CD4-positive, alpha-beta T cell treated with Interleukin-2 at 100 ng/mL for 4 hours (primary cell): Measurements from ENCODE around the gene COLQ.
"Not testable (repeated sequence)": the region's sequence is repeated elsewhere in the genome, so short reads cannot be mapped to it uniquely, and the experiment has no call there.

Source experiments
- DNase-seq: peaks from one replicate; pipeline ENCODE4 v3.0.0-alpha.2; 2020; ENCODE audit warnings: low spot score

Gene COLQ

DNA sequence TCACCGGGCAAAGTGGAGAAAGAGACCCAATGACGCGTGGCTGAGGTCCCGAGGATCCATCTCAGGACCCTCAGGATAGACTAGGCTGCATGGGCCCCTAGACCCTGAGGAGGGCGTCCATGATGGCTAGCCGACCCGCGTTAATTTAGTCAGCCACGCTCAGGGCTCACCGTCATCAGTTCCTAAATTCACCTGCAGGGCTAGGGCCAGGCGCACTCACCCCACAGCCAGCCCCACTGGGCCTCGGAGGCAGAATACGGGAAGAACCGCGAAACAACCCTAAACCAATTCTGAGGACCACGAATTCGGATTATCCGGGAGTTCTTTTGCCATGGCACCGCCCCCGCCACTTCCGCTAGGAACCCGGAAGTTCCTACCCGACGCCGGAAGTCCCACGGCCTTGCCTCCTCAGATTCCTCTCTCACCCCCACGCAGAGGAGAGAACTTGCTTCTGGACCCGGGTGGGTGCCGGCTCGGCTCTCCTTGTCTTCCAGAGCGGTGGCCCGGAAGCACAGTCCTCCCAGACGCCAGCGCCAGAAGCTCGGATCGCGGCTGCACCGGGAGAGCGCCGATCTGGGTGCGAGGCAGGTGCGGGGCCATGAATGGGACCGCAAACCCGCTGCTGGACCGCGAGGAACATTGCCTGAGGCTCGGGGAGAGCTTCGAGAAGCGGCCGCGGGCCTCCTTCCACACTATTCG lies 94.2 kb downstream of the COLQ start, which contains the start of the genes EAF1 and METTL6:
Gene EAF1, plus strand, starts transcription at position 417 of the 699 bp plus-strand sequence. Its CDS starts 182 bp downstream, at position 599.
Gene METTL6, minus strand, starts transcription at position 363 of the 699 bp plus-strand sequence. CDS start 1,033 bp downstream, outside the sequence.
- peak; percentile 84 for DNase-seq

DNA sequence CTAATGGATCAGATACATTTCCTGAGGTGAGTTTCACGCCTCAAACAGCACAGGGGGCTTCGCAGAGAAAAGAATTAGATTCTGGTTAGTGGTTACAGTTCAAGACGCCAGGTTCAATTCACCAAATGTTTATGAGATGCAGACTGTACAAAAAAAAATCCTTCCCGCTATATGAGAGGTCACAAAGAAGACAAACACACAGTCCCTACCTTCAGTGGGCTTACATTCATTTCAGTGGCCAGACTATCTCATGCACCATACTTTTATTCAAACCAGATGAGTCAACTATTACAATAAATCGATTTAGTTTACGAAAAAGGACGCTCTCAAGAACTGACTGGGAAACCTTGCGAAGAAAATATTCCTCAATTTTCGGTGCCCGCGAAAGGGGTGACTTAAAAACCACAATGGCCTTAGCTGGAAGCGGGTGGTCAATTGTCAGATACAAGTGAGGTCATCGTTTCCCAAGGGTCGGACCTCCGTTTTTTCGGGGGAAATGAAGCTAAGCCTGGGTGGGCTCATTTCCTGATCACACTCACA lies 94.9 kb downstream of the COLQ start:
- DNase-seq, result no peak

DNA sequence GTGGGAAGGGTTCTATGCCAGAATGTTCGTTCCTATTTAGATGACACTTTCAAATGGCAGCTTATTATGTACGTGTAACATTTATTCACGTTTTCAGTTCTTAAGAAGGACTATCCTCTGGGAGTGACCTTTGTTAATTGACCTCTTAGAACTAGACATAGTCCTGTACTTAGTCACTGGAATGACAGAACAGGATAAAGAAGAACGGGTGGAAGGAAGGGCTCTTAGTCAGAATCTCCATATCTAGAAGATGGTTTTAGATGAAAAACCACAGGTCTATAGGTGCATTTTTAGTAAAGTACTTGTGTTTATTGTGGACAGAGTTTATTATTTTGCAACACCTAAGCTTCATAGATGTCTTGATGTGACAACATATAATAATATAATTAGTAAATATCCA lies 100.6 kb downstream of the COLQ start:
- DNase-seq, result no peak

DNA sequence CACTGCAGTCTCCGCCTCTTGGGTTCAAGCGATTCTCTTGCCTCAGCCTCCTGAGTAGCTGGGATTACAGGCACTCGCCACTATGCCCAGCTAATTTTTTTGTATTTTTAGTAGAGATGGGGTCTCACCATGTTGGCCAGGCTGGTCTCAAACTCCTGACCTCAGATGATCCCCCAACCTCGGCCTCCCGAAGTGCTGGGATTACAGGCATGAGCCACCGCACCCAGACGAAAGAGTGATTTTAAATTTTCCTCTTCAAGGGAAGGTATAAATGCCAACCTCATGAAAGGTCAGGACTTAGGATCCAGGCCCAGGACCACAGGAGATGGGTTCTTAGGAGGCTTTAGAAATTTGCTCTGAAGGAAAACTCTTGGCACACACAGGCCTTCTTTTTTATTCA lies 110.5 kb downstream of the COLQ start:
- not testable (repeated sequence) for DNase-seq

DNA sequence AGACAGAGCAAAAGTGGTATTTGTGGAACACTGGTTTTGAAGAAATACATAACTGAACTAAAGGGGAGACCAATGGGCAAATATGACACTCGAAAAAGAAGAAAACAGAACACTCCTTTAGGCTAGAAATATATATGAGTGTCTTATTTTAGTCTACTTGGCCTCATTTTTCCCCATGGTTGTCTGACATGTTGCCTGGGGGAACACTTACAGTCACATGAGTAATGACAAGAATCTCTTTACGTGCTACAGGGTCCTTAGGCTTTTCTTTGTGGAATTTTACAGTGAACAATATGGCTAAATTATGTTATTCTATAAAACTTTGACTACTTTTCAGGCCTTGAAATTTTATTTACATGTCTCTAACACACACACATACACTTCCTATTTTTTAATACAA lies 111.7 kb downstream of the COLQ start:
- DNase-seq, result no peak

DNA sequence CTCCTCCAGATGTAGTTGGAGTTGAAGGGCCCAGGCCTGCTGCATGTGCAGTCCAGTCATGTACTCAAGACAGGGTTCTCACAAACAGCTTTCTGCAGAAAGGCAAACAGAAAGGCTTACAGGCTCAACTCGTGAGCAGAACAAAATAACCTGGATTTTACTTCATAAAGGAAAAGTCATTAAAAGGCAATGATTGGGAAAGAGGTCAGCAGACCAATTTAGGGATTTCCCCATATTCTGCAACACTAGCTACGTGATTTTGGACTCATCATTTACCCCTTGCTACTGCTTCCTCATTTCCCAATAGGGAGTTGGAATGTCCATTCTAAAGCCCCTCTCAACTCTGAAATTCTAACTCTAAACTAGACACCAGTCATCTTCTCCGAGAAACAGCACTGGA lies 112.3 kb downstream of the COLQ start:
- no peak for DNase-seq

DNA sequence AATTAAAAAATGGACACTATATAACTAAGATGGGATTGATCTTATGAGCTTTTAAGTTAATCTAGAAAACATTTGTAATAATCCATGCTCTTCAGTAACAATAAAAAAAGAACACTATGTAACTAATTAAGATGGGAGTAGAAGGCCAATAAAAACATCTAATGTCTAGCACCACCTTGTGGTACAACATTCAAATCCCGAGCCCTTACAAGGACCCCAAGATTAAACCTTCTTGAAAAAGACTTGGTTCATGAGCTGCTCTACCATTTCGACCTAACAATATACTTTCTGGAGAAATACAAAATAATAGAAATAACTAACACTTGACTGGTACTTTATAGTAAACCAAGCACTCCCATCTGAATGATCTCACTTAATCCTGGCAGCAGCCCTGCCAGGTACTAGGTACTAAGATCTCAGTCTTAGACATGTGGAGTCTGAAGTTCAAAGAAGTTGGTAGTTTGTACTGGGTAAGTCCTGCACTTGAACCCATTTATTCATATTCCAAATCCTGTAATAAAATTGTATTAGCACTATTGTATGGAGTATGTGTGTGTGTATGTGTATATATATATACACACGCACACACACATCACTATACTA lies 116.0 kb downstream of the COLQ start:
- peak; percentile 70 for DNase-seq

DNA sequence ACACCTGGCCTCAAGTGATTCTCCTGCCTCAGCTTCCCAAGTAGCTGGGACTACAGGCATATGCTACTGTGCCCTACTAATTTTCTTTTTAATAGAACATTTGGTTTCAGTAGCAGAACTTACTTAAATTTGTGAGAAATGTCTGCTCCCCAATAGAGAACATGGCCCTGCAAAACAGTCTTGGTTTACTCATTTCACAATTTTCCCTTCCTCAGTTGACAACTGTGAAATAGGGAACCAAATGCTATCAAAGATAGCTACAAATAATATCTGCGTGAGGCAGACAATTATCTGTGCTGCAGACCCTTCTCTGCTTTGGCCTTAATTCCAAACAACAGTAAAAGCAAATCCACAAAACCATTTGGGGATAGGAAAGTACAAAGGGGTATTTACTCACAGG lies 116.7 kb downstream of the COLQ start:
- DNase-seq, result no peak

DNA sequence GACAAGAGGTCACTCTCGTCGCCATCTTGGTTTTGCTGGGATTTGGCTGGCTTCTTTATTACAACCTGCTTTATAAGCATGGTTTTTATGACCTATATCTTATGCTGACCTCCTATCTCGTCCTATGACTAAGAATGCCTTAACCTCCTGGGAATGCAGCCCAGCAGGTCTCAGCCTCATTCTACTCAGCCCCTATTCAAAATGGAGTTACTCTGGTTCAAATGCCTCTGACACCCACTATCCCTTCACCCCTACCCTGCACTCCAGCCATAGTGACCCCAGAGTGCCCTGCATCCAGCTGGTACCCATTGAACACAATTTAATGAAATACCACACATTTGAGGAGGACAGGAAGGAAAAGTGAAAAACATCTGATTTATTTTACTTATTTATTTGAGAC lies 117.5 kb downstream of the COLQ start:
- no peak for DNase-seq

DNA sequence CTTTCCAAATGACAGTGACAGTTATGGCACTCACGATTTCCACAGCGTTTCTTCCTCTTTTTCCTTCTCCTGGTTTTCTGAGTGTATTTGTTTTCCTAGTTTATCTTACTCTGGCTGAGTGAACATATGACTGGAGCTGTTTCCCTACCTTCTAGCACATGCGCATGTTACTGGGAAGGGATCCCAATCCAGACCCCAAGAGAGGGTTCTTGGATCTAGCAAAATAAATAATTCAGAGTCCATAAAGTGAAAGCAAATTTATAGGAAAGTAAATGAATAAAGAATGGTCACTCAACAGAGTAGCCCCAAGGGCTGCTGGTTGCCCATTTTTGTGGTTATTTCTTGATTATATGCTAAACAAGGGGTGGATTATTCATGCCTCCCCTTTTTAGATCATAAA lies 118.0 kb downstream of the COLQ start:
- no peak for DNase-seq

DNA sequence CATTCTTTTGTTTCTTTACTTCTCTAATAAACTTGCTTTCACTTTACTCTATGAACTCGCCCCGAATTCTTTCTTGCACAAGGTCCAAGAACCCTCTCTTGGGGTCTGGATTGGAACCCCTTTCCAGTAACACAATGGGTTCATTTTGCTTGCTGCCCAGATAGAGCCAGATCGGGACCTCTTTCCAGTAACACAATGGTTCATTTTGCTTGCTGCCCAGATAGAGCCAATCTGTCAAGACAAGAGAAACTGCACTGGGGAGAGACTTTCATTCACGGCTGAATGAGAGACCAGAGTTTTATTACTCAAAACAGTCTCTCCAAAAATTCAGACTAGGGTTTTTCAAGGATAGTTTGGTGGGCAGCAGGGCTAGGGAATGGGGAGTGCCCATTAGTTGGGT lies 119.6 kb downstream of the COLQ start:
- DNase-seq, result no peak
